DOHH2 (cell line): ENCODE data around the gene RNF213.

ENCODE experiments used
- H3F3A ChIP-seq: fragments of 200-600 bp; sonication (generic), shearing (Covaris generic); 2 replicates; pipeline ENCODE4 v1.6.0; 2016; ENCODE audit warnings: antibody characterized with exemption, mild to moderate bottlenecking; ENCODE audit not compliant: control insufficient read depth, insufficient read depth
- H3K27ac ChIP-seq: fragments of 200-600 bp; sonication (generic); 2 replicates; pipeline ENCODE4 v1.5.1; 2014; ENCODE audit warnings: low read depth, mild to moderate bottlenecking, low read length, moderate library complexity
- H3K27me3 ChIP-seq: fragments of 200-600 bp; sonication (generic); 2 replicates; pipeline ENCODE4 v1.6.1; 2014; ENCODE audit warnings: mild to moderate bottlenecking, low read length, mixed read lengths; ENCODE audit not compliant: control insufficient read depth
- H3K36me3 ChIP-seq: fragments of 200-600 bp; sonication (generic); 2 replicates; pipeline ENCODE4 v1.6.1; 2014; ENCODE audit warnings: mild to moderate bottlenecking, low read length, moderate library complexity, mixed read lengths; ENCODE audit not compliant: control insufficient read depth
- H3K4me1 ChIP-seq: fragments of 200-600 bp; sonication (generic); 2 replicates; pipeline ENCODE4 v1.6.1; 2014; ENCODE audit warnings: mild to moderate bottlenecking, low read length, mixed read lengths; ENCODE audit not compliant: control insufficient read depth
- H3K4me2 ChIP-seq: fragments of 200-600 bp; sonication (generic); 2 replicates; pipeline ENCODE4 v1.6.0; 2014; ENCODE audit warnings: mild to moderate bottlenecking, low read length, moderate library complexity
- H3K4me3 ChIP-seq: fragments of 200-600 bp; sonication (generic); 2 replicates; pipeline ENCODE4 v1.5.1; 2014; ENCODE audit warnings: mild to moderate bottlenecking, low read length, mixed read lengths
- H3K79me2 ChIP-seq: fragments of 200-600 bp; sonication (generic); 2 replicates; pipeline ENCODE4 v1.6.1; 2014; ENCODE audit warnings: mild to moderate bottlenecking, low read length, mixed read lengths; ENCODE audit not compliant: control insufficient read depth
- H3K9me2 ChIP-seq: fragments of 200-600 bp; sonication (generic); replicated peaks from 2 replicates; pipeline ENCODE4 v1.6.1; 2014; ENCODE audit warnings: mild to moderate bottlenecking, low read length, mixed read lengths; ENCODE audit not compliant: control insufficient read depth
- H3K9me3 ChIP-seq: fragments of 200-600 bp; sonication (generic); 2 replicates; pipeline ENCODE4 v1.6.1; 2014; ENCODE audit warnings: antibody characterized with exemption, low read length, mixed read lengths; ENCODE audit not compliant: control insufficient read depth, insufficient read depth
- H4K20me1 ChIP-seq: fragments of 200-600 bp; sonication (generic); 2 replicates; pipeline ENCODE4 v1.6.0; 2014; ENCODE audit warnings: low read depth, mild to moderate bottlenecking, antibody characterized with exemption, low read length, moderate library complexity; ENCODE audit not compliant: control insufficient read depth, insufficient read depth
- CTCF ChIP-seq: fragments of 200-600 bp; sonication (generic); IDR thresholded peaks from one replicate; pipeline ENCODE4 v1.5.1; 2014; ENCODE audit warnings: antibody characterized with exemption, mild to moderate bottlenecking, low read depth, low read length; ENCODE audit not compliant: poor library complexity, severe bottlenecking
- EZH2phosphoT487 ChIP-seq: fragments of 200-600 bp; sonication (generic); IDR thresholded peaks from 2 replicates; pipeline ENCODE4 v1.6.1; 2017; ENCODE audit warnings: borderline replicate concordance, mild to moderate bottlenecking, antibody characterized with exemption, low read length, moderate library complexity, mixed read lengths

RNF213 gene

GRCh38 chr17:80423536-80424225 is 163.0 kb downstream of the RNF213 start:
- H3K27me3 ChIP-seq = peaks cover 20% of the 10 kb centered on the region

GRCh38 chr17:80424261-80424660 is 163.6 kb downstream of the RNF213 start:
- Histone ChIP-seq H3K4me3 (no peak overlapping the region), H3K36me3 (no peaks in the 10 kb centered on the region), H3K4me1 (peaks cover 11% of the 10 kb centered on the region; the same call in 1 of the 2 replicates), H3K9me2 (no peaks in the 10 kb centered on the region), H3K27ac (no peak overlapping the region), H3K4me2 (no peak overlapping the region), H3K79me2 (no peaks in the 10 kb centered on the region), H4K20me1 (no peaks in the 10 kb centered on the region), H3K27me3 (peaks cover 20% of the 10 kb centered on the region), H3F3A (no peaks in the 10 kb centered on the region), H3K9me3 (no peaks in the 10 kb centered on the region)
- TF ChIP-seq EZH2phosphoT487 = no peak
- TF ChIP-seq CTCF = no peak

More at GRCh38 chr17:80423536-80424225, 163.0 kb downstream of the RNF213 start:
- Histone ChIP-seq H3K9me3 (no peaks in the 10 kb centered on the region), H3K4me3 (no peak overlapping the region), H4K20me1 (no peaks in the 10 kb centered on the region), H3K9me2 (no peaks in the 10 kb centered on the region), H3K4me2 (no peak overlapping the region), H3K27ac (no peak overlapping the region), H3K79me2 (no peaks in the 10 kb centered on the region), H3F3A (no peaks in the 10 kb centered on the region), H3K4me1 (peaks cover 11% of the 10 kb centered on the region; the same call in 1 of the 2 replicates), H3K36me3 (no peaks in the 10 kb centered on the region)
- TF ChIP-seq EZH2phosphoT487 (no peak), CTCF (no peak)

- Histone ChIP-seq H3K4me1 (peaks cover 11% of the 10 kb centered on the region; the same call in 1 of the 2 replicates), H3K4me3 (no peak overlapping the region), H3K9me2 (no peaks in the 10 kb centered on the region), H3K79me2 (no peaks in the 10 kb centered on the region), H3K27me3 (peaks cover 20% of the 10 kb centered on the region), H3K9me3 (no peaks in the 10 kb centered on the region), H3K27ac (no peak overlapping the region), H3K4me2 (no peak overlapping the region), H4K20me1 (no peaks in the 10 kb centered on the region), H3F3A (no peaks in the 10 kb centered on the region), H3K36me3 (no peaks in the 10 kb centered on the region)
- TF ChIP-seq EZH2phosphoT487 (no peak), CTCF (no peak)
Measured at GRCh38 chr17:80424878-80425765, 164.5 kb downstream of the RNF213 start.
